Bronchial epithelial cell (primary cell): ENCODE measurements around the gene HEY2. TPM values are rescaled to one million over a fixed set of nuclear protein-coding genes. Genes with fewer than 3 reads are reported as not detected.

ENCODE experiments used
- DNase-seq: peaks from one replicate; pipeline ENCODE4 v3.0.0-alpha.2; 2010; ENCODE audit warnings: low read depth
- FAIRE-seq: peaks from 2 replicates; lab custom pipeline; 2011; peaks lifted over from hg19 to GRCh38; lab: Jason Lieb, UNC
- H3K27me3 ChIP-seq: 2 replicates; pipeline ENCODE4 v1.5.1; 2011; ENCODE audit warnings: low read length; ENCODE audit not compliant: control insufficient read depth, insufficient read depth
- H3K36me3 ChIP-seq: 2 replicates; pipeline ENCODE4 v1.5.1; 2011; ENCODE audit warnings: low read length; ENCODE audit not compliant: control insufficient read depth, insufficient read depth
- H3K4me3 ChIP-seq: 2 replicates; pipeline ENCODE4 v1.5.1; 2011; ENCODE audit warnings: mild to moderate bottlenecking, low read depth, low read length, control low read depth
- CTCF ChIP-seq: IDR thresholded peaks from 2 replicates; pipeline ENCODE4 v1.5.1; 2011; ENCODE audit warnings: mild to moderate bottlenecking, moderate library complexity, low read length, control low read depth, inconsistent platforms; ENCODE audit not compliant: insufficient read depth, severe bottlenecking
- total RNA-seq: library from RNA; depleted of rRNA; stranded (reverse); fragments of >200 nt; gene quantifications from 2 replicates; pipeline ENCODE4 v1.2.1, GENCODE V29; 2014

Gene HEY2
- total RNA-seq, 1 donor from 2014 or later, result not detected

GRCh38 chr6:125754566-125754965 is 5.1 kb downstream of the HEY2 start:
- no peak overlapping the region for H3K4me3 ChIP-seq
- no peak for FAIRE-seq
- H3K27me3 ChIP-seq, result peaks cover 2% of the 10 kb centered on the region
- no peak for DNase-seq
- H3K36me3 ChIP-seq, result no peaks in the 10 kb centered on the region
- TF ChIP-seq CTCF, result no peak

GRCh38 chr6:125759184-125759902 is 9.9 kb downstream of the HEY2 start:
- Histone ChIP-seq H3K4me3 (no peak overlapping the region), H3K27me3 (no peaks in the 10 kb centered on the region), H3K36me3 (no peaks in the 10 kb centered on the region)
- no peak for TF ChIP-seq CTCF
- DNase-seq (no peak), FAIRE-seq (no peak)

GRCh38 chr6:125759959-125760457 is 10.6 kb downstream of the HEY2 start:
- no peaks in the 10 kb centered on the region for H3K36me3 ChIP-seq
- FAIRE-seq, result no peak
- no peaks in the 10 kb centered on the region for H3K27me3 ChIP-seq

GRCh38 chr6:125764121-125764671 is 14.8 kb downstream of the HEY2 start:
- Histone ChIP-seq H3K4me3 (no peak overlapping the region), H3K27me3 (no peaks in the 10 kb centered on the region), H3K36me3 (no peaks in the 10 kb centered on the region)
- DNase-seq (no peak), FAIRE-seq (no peak)
- TF ChIP-seq CTCF, result no peak

More at GRCh38 chr6:125759959-125760457, 10.6 kb downstream of the HEY2 start:
- H3K4me3 ChIP-seq, result no peak overlapping the region
- TF ChIP-seq CTCF, result no peak
- DNase-seq, result no peak

- H3K27me3 ChIP-seq, result no peaks in the 10 kb centered on the region
- no peak for TF ChIP-seq CTCF
- no peak overlapping the region for H3K4me3 ChIP-seq
- no peaks in the 10 kb centered on the region for H3K36me3 ChIP-seq
- DNase-seq, result no peak
- no peak for FAIRE-seq
Observed at GRCh38 chr6:125765944-125766343, 16.5 kb downstream of the HEY2 start.
